Naive B cell (primary cell): ENCODE measurements around the gene VIPR2. TPM values are rescaled to one million over a fixed set of nuclear protein-coding genes. Genes with fewer than 3 reads are reported as not detected.
"Not testable (repeated sequence)": the region's sequence is repeated elsewhere in the genome, so short reads cannot be mapped to it uniquely, and the experiment has no call there.

Experiments
- ATAC-seq, 2 donors: fragments of 150-1000 bp; cut with Tn5 transposase; 2 replicates each; pipeline ENCODE4 v1.10.0; 2021; ENCODE audit warnings: low read depth in 2 of 2, mild to moderate bottlenecking in 2 of 2, moderate library complexity in 2 of 2
- DNase-seq: peaks from one replicate; pipeline ENCODE4 v3.0.0; 2022
- H3K27ac Mint-ChIP-seq, 6 donors: one replicate each; pipeline ENCODE4 v1.8.0; 2020 to 2022; ENCODE audit warnings: mild to moderate bottlenecking in 6 of 6, mixed read lengths in 6 of 6, moderate library complexity in 5 of 6, inconsistent platforms in 2 of 6
- H3K27me3 Mint-ChIP-seq, 3 donors: one replicate each; pipeline ENCODE4 v1.8.0; 2021 to 2022; ENCODE audit warnings: mixed read lengths in 3 of 3, mild to moderate bottlenecking in 1 of 3
- H3K36me3 Mint-ChIP-seq, 2 donors: one replicate each; pipeline ENCODE4 v1.8.0; 2020 to 2022; ENCODE audit warnings: mixed read lengths in 2 of 2, inconsistent platforms in 1 of 2, mild to moderate bottlenecking in 1 of 2
- H3K4me1 Mint-ChIP-seq, 3 donors: one replicate each; pipeline ENCODE4 v1.8.0; 2020 to 2022; ENCODE audit warnings: mixed read lengths in 3 of 3, inconsistent platforms in 1 of 3, mild to moderate bottlenecking in 1 of 3, moderate library complexity in 1 of 3
- H3K4me3 Mint-ChIP-seq, 8 donors: one replicate each; pipeline ENCODE4 v1.8.0; 2020 to 2022; ENCODE audit warnings: mild to moderate bottlenecking in 8 of 8, mixed read lengths in 8 of 8, moderate library complexity in 8 of 8, inconsistent platforms in 2 of 8
- H3K9me3 Mint-ChIP-seq, 7 donors: one replicate each; pipeline ENCODE4 v1.8.0; 2020 to 2022; ENCODE audit warnings: mixed read lengths in 7 of 7, mild to moderate bottlenecking in 5 of 7, inconsistent platforms in 2 of 7, moderate library complexity in 1 of 7
- polyA plus RNA-seq, 6 donors: library from polyadenylated mRNA; unstranded; fragments of 300-500 nt; fragmentation: Illumina TruSeq; gene quantifications; one replicate each; pipeline ENCODE4 v1.2.3, GENCODE V29; 2021; ENCODE audit warnings: low read depth in 6 of 6

The VIPR2 gene
- polyA plus RNA-seq, 6 donors from 2014 or later, result not detected

DNA sequence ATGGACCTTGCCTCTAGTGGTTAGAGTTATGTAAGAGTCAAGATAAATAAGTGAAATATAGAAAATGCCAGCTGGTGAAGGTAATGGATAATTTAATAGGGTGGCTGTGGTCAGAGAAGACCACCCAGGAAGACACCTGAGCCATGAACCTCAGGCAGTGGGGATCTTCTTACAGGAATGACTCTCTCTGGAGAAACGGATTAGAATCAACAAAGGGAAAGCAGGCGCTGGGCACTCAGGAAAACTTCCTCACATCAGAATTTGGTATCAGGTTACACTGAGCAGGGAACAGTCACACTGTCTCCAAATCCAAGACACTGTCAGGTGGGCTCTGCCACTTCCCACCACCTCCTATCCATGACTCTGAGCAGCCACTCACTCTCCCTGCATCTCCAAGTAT is 155.7 kb downstream of the VIPR2 start:
- DNase-seq, result no peak
- H3K27me3 Mint-ChIP-seq, result peaks cover 14 to 31% (median 27%) of the 10 kb centered on the region in 3 donors
- no peak overlapping the region for H3K27ac Mint-ChIP-seq
- no peak overlapping the region for H3K4me3 Mint-ChIP-seq
- ATAC-seq, result no peak
- peaks cover 0 to 15% (median 7%) of the 10 kb centered on the region in 3 donors for H3K4me1 Mint-ChIP-seq
- H3K9me3 Mint-ChIP-seq, result peaks cover under 1 to 18% (median 11%) of the 10 kb centered on the region in 7 donors
- H3K36me3 Mint-ChIP-seq, result peaks cover 0 to 8% of the 10 kb centered on the region in 2 donors

DNA sequence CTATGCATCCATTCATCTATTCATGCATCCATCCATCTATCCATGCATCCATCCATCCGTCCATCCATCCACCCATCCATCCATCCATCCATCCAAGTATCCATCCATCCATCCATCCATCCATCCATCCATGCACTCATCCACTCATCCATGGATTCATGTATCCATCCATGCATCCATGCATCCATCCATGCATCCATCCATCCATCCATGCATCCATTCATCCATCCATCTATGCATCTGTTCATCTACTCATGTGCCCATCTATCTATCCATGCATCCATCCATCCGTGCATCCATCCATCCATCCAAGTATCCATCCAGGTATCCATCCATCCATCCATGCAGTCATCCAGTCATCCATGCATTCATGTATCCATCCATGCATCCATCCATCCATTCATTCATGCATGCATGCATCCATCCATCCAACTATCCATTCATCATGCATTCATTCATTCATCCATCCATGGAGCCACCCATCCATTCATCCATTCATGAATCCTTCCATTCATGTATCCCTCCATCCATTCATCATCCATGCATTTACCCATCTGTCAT is 156.3 kb downstream of the VIPR2 start:
- DNase-seq, result no peak
- peaks cover 9 to 29% (median 23%) of the 10 kb centered on the region in 3 donors for H3K27me3 Mint-ChIP-seq
- H3K27ac Mint-ChIP-seq, result no peak overlapping the region
- H3K9me3 Mint-ChIP-seq, result peaks cover 0 to 17% (median 14%) of the 10 kb centered on the region in 7 donors
- H3K36me3 Mint-ChIP-seq, result peaks cover 0 to 9% of the 10 kb centered on the region in 2 donors
- H3K4me1 Mint-ChIP-seq, result peaks cover 0 to 15% (median 7%) of the 10 kb centered on the region in 3 donors
- no peak overlapping the region for H3K4me3 Mint-ChIP-seq
- no peak for ATAC-seq

DNA sequence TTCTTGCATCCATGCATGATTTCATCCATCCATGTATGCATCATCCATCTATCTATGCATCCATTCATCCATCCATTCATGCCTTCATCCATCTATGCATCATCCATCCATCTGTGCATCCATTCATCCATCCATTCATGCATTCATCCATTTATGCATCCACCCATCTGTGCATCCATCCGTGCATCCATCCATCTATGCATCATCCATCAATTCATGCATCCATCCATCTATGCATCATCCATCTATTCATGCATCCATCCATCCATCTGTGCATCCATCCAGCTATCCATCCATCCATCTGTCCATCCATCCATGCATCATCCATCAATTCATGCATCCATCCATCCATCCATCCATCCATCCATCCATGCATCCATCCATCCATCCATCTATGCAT is 157.0 kb downstream of the VIPR2 start:
- Mint-ChIP-seq H3K36me3 (peaks cover 0 to 9% of the 10 kb centered on the region in 2 donors), H3K4me1 (peaks cover 0 to 9% (median 1%) of the 10 kb centered on the region in 3 donors), H3K27ac (no peak overlapping the region), H3K9me3 (peaks cover 5 to 24% (median 19%) of the 10 kb centered on the region in 7 donors), H3K27me3 (peaks cover 4 to 22% (median 16%) of the 10 kb centered on the region in 3 donors), H3K4me3 (no peak overlapping the region)
- DNase-seq, result no peak
- ATAC-seq, result no peak

DNA sequence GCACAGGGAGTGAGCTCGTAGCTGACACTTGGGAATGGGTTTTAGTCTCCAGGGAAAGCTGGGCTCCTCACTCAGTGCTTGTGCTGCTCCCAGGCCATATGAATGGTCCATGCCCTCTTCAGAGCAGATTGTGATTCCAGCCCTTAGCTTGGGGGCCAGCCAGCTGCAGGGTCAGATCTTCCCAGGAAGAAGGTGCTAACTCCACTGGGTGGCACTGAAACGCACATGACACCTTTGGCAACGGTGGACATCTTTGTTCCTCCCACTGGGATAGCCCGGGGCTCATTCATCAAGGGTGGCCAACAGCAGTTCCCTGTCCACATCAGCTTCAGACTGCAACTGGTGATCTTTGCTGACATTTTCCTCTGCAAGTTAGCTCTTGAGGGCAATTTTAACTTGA is 159.1 kb downstream of the VIPR2 start:
- H3K4me1 Mint-ChIP-seq, result no peaks in the 10 kb centered on the region
- H3K9me3 Mint-ChIP-seq, result peaks cover 5 to 34% (median 30%) of the 10 kb centered on the region in 7 donors
- no peak overlapping the region for H3K4me3 Mint-ChIP-seq
- peaks cover 0 to 7% (median 6%) of the 10 kb centered on the region in 3 donors for H3K27me3 Mint-ChIP-seq
- H3K27ac Mint-ChIP-seq, result no peak overlapping the region
- no peak for DNase-seq
- no peak for ATAC-seq
- H3K36me3 Mint-ChIP-seq, result peaks cover 0 to 9% of the 10 kb centered on the region in 2 donors

DNA sequence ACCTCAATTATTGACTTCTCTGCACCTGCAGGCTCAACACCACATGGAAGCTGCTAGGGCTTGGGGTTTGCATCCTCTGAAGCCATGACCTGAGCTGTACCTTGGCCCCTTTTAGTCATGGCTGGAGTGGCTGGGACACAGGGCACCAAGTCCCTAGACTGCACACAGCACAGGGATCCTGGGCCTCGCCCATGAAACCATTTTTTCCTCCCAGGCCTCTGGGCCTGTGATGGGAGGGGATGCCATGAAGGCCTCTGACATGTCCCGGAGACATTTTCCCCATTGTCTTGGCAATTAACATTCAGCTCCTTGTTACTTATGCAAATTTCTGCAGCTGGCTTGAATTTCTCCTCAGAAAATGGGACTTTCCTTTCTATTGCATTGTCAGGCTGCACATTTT is 160.7 kb downstream of the VIPR2 start:
- H3K4me3 Mint-ChIP-seq, H3K4me1 Mint-ChIP-seq, H3K27me3 Mint-ChIP-seq, H3K36me3 Mint-ChIP-seq, DNase-seq, H3K27ac Mint-ChIP-seq, ATAC-seq: not testable (repeated sequence)
- H3K9me3 Mint-ChIP-seq, result peaks cover 8 to 36% (median 30%) of the 10 kb centered on the region in 7 donors

DNA sequence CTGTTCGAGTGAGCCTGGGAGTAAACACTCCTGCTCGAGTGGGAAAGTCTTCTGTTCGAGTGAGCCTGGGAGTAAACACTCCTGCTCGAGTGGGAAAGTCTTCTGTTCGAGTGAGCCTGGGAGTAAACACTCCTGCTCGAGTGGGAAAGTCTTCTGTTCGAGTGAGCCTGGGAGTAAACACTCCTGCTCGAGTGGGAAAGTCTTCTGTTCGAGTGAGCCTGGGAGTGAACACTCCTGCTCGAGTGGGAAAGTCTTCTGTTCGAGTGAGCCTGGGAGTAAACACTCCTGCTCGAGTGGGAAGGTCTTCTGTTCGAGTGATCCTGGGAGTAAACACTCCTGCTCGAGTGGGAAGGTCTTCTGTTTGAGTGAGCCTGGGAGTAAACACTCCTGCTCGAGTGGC is 162.6 kb downstream of the VIPR2 start:
- not testable (repeated sequence) for ATAC-seq, H3K4me3 Mint-ChIP-seq, H3K4me1 Mint-ChIP-seq, DNase-seq, H3K36me3 Mint-ChIP-seq, H3K27ac Mint-ChIP-seq, H3K27me3 Mint-ChIP-seq
- peaks cover 8 to 36% (median 30%) of the 10 kb centered on the region in 7 donors for H3K9me3 Mint-ChIP-seq

DNA sequence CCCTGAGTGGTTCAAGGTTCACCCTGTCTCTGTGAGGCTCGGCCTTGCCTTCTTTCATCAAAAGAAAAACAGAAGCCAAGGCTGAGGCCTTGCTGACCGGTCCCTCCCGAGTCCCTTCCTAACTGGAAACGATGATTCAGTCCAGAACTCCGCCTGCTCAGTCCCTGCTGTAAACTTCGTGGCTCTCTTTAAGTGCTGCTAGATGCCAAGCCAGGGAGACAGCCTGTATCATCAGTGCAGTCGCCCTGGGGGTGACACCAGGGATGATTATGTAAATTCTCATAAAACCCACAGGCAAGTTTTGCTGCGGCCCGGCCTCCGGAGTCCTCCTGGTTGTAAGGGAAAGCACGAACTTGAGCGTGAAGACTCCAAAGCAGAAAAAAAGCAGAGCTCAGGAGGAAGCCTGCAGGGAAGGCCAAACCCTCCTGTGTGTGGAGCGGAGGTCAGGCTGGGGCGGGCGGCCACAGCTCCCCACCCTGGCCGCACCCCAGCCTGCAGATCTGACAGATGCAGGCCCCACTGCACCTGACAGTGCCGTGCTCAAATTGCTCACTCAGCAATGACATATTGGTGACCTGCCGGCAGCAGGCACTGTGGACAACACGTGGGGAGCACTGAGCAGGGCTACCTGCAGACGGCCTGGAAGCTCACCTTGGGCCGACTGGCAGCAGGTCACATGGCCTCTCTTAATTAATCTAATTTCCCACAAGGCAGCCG is 164.9 kb downstream of the VIPR2 start:
- no peak for ATAC-seq
- no peak for DNase-seq
- H3K36me3 Mint-ChIP-seq, result peaks cover 0 to 9% of the 10 kb centered on the region in 2 donors
- peaks cover 9 to 11% (median 11%) of the 10 kb centered on the region in 3 donors for H3K4me1 Mint-ChIP-seq
- H3K27ac Mint-ChIP-seq, result peak overlapping the region in 1 of 6 donors; percentile 27
- H3K9me3 Mint-ChIP-seq, result peaks cover 8 to 32% (median 26%) of the 10 kb centered on the region in 7 donors
- peak overlapping the region in 1 of 8 donors; percentile 15 for H3K4me3 Mint-ChIP-seq
- no peaks in the 10 kb centered on the region for H3K27me3 Mint-ChIP-seq

- H3K9me3 Mint-ChIP-seq, result peaks cover 3 to 25% (median 20%) of the 10 kb centered on the region in 7 donors
- ATAC-seq, result no peak
- peak overlapping the region in 1 of 6 donors; percentile 22 for H3K27ac Mint-ChIP-seq
- peak overlapping the region in 1 of 8 donors; percentile 59 for H3K4me3 Mint-ChIP-seq
- no peak for DNase-seq
- H3K27me3 Mint-ChIP-seq, result no peaks in the 10 kb centered on the region
- H3K4me1 Mint-ChIP-seq, result peaks cover 9 to 11% (median 11%) of the 10 kb centered on the region in 3 donors
- peaks cover 0 to 1% of the 10 kb centered on the region in 2 donors for H3K36me3 Mint-ChIP-seq
Observed at GRCh38 chr7:158979023-158979529, 165.6 kb downstream of the VIPR2 start.
